Glomerular visceral epithelial cell (primary cell): ENCODE results near the gene LYZL4.
A peak's percentile ranks its signal among the peaks of the same experiment; 100 is the strongest.

Experiments
- DNase-seq: peaks from one replicate; pipeline ENCODE4 v3.0.0-alpha.2; 2016; ENCODE audit errors: extremely low spot score

Gene LYZL4

GRCh38 chr3:42371776-42372175 is 38.6 kb downstream of the LYZL4 start:
- DNase-seq = no peak

DNA sequence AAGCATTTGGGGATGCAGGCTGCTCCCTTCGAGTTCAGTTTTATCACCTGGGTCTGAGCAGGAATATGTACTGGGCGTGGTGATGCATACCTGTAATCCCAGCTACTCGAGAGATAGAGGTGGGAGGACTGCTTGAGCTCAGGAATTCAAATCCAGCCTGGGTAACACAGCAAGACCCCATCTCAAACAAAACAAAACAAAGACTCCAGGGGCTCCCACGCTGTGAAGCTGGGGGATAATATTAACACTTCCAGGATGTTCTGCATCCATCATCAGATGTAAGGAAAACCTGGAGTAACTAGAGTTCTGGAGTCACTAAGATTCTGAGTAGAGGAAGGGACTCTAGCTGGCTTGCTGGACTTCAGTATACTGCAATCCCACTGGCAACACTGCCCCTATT is 40.6 kb downstream of the LYZL4 start:
- DNase-seq = no peak

DNA sequence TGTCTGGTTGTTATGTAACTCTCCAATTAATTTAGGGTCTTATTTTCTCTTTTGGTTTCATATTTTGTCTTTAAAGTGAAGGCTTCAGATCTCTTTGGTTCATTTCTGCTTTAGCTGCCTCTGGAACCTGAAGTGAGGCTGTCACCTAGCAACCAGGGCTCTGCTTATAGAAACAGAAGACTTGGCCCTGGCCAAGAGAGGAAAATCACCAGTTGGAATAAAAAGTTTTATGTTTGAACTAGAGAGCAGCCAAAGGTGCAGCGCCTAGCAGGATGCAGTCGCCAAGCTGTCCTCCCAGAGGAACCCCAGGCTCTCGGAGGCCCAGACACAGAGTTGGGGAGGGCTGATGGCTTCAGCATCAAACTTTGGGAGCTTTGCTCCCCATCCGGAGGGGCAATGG is 41.1 kb downstream of the LYZL4 start:
- DNase-seq = no peak

GRCh38 chr3:42368861-42369260 is 41.5 kb downstream of the LYZL4 start:
- no peak for DNase-seq

DNA sequence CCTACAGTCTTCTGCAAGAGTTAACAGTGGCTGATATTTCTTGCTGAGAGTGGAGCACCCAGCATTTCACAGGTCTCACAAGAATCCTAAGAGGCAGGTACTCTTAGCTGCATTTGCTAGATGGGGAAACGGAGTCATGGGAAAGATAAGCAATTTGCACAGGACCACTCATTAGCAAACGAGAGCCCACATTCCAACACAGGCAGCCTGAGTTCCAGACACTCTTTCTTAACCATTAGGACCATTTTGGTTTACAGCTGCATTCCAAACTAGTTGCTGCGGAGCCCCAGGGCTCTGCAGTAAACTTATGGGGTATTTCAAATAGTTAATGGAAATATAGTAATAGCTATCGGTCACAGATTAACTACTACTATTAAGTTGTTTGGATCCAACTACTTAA is 42.5 kb downstream of the LYZL4 start:
- DNase-seq = no peak

- no peak for DNase-seq
These were observed 43.9 kb downstream of the LYZL4 start for GRCh38 chr3:42366550-42366949.

GRCh38 chr3:42357335-42357734 is 53.1 kb downstream of the LYZL4 start:
- no peak for DNase-seq

DNA sequence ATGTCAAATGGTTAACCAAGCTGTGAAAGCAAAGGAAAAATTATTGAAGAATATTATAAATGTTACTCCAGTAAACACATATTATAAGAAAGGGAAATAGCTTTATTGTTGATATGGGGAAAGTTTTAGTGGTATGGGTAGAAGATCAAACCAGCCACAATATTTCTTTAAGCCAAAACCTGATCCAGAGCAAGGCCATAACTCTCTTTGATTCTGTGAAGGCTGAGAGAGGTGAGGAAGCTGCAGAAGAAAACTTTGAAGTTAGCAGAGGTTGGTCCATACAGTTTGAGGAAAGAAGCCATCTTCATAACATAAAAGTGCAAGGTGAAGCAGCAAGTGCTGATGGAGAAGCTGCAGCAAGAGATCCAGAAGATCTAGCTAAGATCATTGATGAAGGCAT is 54.8 kb downstream of the LYZL4 start:
- DNase-seq = no peak

GRCh38 chr3:42353631-42354030 is 56.8 kb downstream of the LYZL4 start:
- DNase-seq = no peak

DNA sequence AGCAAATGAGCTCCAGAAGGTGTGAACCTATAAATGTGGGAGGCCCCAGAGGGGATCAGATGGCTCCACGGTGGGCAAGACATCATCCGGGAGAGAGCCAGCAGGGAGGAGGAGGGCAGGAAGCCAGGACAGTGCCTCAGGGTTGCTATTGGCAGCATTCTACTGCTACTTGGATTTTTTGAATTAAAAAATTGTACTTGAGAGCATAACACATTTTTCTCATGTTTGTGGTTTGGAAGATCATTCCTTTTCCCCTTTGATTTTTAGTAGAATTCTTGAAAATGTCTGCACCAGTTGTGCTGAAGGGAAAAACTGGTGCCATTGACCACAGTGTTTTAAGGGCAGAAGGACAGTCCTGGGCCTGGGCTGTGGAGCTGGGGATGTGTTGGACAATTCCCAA is 59.2 kb downstream of the LYZL4 start:
- peak; percentile 1 for DNase-seq

DNA sequence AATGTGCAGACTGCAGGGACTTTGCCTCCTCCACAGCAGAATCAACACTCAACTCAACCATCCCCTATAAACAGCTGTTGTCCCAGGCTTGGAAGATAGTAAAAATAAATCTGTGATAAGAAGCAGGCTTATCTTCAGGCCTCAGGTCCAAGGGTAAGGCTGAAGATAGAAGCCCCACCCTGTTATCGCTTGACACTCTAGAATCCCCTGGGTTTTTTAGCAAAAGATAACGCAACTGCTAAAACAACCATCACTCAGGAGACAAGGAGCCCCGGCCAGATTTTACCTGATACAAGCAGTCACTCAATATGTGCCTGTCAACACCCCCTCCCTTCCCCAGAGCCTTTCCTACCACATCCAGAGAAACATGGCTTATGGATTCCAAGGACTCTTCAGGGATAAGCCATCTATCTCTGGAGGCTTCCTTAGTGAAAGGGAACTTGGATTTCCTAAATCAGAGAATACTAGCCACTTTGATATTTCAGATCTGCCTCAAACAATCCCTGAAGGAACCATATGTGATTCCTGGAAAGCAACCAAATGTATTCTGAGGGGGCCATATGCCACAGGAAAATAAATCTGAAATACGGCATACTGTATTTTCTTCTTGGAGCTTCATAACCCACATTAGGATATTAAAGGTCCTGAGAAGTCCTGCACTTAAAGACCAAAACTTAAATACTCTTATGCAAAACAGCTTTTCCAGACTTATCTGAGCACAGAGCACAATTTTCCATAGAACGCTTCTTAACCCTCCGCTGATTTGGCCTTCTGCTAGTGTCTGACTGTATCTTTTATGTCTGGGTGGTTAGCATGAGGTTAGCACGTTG is 60.4 kb downstream of the LYZL4 start:
- DNase-seq = no peak

- no peak for DNase-seq
These were observed 62.5 kb downstream of the LYZL4 start for GRCh38 chr3:42347928-42348327.
